NCI-H82 (cell line): Measurements from ENCODE around the gene ZNF32.
"Not testable (repeated sequence)": the region's sequence is repeated elsewhere in the genome, so short reads cannot be mapped to it uniquely, and the experiment has no call there.

ENCODE experiments used
- DNase-seq: peaks from one replicate; lab custom pipeline; 2025; lab: John Stamatoyannopoulos, UW

ZNF32 gene

GRCh38 chr10:43627942-43628341, 20.7 kb downstream of the ZNF32 start:
- no peak for DNase-seq

DNA sequence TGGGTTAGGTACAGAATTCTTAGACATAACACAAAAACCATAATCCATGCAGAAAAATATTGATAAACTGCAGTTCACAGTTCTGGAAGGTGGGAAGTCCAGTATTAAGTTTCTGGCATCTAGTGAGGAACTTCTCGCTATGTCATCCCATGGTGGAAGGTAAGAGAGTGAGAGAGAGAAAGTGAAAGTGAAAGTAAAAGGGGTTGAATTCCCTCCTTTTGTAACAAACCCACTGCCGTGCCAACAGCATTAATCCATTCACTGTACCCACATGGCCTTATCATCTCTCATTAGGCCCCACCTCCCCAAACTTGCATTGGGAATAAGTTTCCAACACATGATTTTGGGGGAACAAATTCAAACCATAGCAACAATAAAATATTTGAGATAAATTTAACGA, 25.3 kb downstream of the ZNF32 start:
- DNase-seq = no peak

DNA sequence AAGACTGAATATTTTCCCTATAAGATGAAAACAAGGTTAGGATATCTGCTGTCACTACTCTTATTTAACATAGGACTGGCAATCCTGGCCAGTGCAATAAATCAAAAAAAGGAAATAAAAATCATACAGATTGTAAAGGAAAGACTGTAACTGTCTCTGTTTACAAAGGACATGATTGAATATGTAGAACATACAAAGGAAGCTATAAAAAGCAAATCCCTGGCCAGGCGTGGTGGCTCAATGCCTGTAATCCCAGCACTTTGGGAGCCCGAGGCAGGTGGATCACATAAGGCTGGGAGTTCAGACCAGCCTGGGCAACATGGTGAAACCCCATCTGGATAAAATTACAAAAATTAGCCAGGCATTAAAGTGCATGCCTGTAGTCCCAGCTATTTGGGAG, 26.6 kb downstream of the ZNF32 start:
- DNase-seq = no peak

- DNase-seq = no peak
Measured at GRCh38 chr10:43619368-43619767, 29.3 kb downstream of the ZNF32 start.

DNA sequence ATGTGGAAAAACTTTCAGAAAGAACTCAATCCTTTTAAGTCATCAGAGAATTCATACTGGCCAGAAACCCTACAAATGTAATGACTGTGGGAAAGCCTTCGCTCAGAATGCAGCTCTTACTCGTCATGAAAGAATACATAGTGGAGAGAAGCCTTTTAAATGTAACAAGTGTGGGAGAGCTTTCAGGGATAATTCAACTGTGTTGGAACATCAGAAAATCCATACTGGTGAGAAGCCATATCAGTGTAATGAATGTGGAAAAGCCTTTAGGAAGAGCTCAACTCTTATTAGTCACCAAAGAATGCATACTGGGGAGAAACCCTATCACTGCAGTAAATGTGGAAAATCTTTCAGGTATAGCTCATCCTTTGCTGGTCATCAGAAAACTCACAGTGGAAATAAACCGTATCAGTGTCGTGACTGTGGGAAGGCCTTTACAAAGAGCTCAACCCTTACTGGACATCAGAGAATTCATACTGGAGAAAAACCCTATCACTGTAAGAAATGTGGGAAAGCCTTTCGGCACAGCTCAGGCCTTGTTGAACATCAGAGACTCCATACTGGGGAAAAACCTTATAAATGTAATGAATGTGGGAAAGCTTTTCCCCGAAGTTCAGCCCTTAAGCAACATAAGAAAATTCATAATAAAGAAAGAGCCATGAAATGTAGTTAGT, 31.8 kb downstream of the ZNF32 start:
- DNase-seq = no peak

DNA sequence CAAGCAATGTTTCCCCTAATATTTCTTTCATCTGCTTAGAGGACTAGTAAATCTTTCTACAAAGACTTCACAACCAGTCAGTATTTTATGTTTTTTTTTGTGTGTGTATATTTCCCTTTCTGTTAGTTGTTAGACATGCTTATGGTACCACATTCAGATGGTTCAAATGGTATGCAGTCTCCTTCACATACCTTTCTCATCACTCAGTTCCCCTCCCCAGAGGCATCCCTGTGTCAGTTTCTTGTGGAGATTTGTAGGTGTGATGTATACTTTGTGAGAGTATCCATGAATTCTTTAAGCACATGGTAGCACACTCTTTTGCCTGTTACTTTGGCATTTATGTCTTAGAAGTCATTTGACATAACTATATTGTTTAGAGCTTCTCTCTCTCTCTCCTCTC, 38.0 kb downstream of the ZNF32 start:
- no peak for DNase-seq

DNA sequence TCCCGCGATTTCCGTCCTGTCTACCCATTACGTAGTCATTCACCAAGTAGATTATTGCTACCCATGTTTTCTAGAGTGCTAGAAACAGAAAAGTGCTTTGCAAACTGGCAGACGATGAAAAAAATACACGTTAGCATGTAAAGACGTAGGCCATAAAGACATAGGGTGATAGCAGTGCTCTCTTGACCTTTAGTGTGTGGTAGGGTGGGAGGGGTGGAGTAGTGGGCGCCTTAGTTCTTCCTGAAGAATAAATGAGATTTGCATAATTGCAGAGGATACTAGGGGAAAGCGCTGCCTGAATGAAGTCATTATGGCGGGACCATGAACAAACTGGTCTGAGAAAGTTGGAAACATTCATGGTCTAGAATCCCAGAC, 41.5 kb downstream of the ZNF32 start:
- DNase-seq = no peak

- DNase-seq = peak; percentile 85
Measured at GRCh38 chr10:43606323-43607198, 42.1 kb downstream of the ZNF32 start, which contains the start of gene ZNF485. Gene ZNF485, plus strand, starts transcription at chr10:43606438. Its CDS starts 613 bp downstream, at chr10:43607051.

DNA sequence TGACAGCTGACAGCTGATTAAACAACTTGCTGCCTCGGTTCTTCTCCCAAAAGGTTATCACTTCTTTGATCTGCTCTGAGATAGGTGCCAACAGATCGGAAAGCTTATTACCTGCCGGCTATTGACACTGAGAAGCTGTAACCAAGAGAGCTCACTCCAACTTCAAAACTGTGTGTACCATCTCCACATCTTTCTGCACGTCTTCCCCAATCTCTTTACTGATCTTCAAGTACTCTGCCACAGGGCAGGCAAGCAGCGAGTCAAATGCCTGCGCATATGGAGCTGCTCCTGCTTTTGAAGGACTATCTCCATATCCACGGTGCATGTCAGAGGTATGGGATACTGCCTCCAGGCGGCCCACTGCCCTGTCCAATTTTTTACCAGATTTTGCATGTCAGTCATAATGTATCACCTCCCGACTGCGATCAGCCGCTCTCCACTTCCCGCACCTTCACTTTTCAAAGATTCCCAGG, 42.8 kb downstream of the ZNF32 start:
- no peak for DNase-seq

DNA sequence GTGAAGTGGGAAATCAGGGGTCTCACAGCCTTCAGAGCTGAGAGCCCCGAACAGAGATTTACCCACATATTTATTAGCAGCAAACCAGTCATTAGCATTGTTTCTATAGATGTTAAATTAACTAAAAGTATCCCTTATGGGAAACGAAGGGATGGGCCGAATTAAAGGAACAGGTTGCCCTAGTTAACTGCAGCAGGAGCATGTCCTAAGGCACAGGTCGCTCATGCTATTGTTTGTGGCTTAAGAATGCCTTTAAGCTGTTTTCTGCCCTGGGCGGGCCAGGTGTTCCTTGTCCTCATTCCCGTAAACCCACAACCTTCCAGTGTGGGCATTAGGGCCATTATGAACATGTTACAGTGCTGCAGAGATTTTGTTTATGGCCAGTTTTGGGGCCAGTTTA, 47.1 kb downstream of the ZNF32 start:
- not testable (repeated sequence) for DNase-seq

- DNase-seq = no peak
Measured at GRCh38 chr10:43599333-43599732, 49.3 kb downstream of the ZNF32 start.

DNA sequence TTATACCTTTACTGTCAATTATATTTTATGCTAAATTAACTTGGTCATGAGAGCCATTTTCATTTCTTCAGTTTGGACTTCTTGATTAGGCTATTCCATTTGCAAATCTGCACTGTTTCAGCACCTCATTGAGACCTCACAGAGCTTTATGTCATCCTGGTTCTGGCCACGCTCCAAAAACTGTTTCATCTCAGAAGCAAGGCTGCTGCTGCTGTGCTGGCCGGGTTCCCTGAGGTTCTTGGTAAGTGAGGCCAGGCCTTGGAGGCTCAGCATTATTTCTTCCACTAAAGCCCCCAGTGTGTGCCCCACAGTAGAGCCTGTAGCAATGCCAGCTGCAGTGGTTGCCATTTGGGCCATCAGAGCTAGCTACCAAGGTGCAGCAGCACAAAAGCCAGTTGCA, 50.2 kb downstream of the ZNF32 start:
- DNase-seq = no peak

DNA sequence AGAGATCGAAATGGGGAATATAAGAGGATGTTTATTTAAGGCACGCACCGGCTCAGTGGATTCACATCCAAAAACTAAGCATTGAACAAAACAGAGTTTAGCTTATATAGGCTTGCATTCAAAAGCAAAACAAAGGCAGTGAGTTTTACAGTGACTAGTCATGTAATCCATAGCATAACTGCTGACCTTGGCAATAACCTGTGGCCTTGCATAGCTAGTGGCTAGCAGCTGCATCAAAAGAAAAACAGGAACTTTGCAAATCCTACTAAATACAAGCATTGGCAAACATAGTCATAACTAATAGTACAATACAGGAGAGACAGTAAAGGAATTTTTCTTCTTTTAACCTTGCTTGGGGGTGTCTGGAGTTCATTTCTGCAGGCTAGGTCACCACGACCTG, 52.1 kb downstream of the ZNF32 start:
- no peak for DNase-seq

DNA sequence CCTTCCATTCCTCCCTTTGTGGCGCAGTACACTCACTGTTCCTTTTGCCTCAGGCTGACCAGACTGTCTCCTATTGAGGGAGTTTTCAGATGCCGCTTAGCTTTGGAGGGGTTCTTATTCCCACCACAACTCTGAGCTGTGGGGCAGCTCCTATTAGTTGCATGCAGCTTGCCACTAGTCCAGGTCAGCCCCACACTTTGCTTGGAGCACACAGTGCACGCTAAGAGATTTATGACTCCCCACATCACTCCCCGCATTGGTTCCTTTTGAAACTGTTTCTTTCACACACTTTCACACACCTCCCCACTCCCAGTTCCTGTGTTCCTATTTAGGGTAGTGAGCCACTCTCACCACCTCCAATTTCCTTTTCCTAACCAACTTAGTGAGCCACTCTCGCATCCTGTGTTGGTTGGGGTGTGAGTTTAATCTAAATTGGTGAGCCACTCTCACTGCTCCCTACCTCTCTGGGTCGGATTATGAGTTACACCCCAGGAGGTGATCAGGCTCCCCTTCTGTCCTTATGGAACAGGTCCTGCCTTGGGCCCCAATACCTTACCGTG, 52.9 kb downstream of the ZNF32 start:
- no peak for DNase-seq

GRCh38 chr10:43594944-43595589, 53.6 kb downstream of the ZNF32 start:
- no peak for DNase-seq
